Stimulated activated CD4-positive, alpha-beta T cell treated with anti-CD3 and anti-CD28 coated beads, Interleukin-2, amount 100 ng/mL, for 48 hours (primary cell): ENCODE measurements around the gene NECAB2.

Source experiments
- DNase-seq, 2 donors: peaks; one replicate each; pipeline ENCODE4 v3.0.0-alpha.2; 2020

The NECAB2 gene

DNA sequence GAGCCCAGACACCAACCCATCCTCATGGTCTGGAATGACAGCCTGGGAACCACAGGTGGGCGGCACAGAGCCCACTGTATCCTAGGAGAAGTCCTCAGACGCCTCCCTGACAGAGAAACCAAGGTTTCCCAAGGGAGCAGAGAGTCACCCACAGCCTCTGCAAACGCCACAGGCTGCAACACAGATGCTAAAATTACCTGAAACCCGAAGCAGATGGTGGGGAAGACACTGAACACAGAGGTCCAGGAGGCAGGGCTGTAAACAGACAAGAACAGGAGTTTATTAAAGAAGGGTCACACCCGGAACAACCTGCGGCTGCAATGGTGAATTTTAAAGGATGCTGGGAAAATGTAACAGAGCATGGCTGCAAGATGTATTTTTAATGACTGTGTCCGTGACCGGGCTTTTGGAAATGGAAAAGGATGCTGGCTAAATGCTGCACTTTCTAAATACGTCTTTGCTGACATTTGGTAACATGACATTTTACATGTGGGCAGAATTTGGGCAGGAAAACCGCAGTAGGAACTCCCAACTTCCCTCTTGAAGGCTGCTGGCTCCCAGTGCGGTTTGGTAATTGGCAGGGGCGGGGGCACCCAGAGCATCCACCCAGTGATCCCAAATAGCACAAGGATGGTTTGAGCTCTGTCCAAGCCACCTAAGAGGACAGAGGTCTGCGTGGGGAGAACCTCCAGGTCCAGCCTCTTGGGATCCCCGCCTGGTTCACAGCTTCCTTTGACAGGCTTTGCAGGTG, 61.4 kb downstream of the NECAB2 start:
- DNase-seq = no peak

DNA sequence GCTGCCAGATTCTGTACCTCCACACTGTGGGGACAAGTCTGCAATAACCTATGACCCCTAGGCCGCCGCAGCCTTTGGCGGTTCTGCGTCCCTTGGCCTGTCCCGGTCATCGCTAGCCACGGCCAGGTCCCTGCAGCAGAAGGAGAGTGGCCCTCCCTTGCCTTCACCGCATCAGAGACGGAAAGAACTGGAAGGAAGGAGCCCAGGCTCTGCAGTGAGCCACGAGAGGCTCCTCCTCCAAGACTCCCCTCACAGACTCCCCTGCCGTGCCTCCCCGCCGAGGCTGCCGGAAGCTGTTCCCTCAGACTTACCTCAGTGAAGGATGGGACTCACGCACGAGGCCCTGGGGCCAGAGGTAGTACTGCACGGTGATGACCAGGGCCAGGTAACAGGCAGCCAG, 63.5 kb downstream of the NECAB2 start:
- DNase-seq = no peak

DNA sequence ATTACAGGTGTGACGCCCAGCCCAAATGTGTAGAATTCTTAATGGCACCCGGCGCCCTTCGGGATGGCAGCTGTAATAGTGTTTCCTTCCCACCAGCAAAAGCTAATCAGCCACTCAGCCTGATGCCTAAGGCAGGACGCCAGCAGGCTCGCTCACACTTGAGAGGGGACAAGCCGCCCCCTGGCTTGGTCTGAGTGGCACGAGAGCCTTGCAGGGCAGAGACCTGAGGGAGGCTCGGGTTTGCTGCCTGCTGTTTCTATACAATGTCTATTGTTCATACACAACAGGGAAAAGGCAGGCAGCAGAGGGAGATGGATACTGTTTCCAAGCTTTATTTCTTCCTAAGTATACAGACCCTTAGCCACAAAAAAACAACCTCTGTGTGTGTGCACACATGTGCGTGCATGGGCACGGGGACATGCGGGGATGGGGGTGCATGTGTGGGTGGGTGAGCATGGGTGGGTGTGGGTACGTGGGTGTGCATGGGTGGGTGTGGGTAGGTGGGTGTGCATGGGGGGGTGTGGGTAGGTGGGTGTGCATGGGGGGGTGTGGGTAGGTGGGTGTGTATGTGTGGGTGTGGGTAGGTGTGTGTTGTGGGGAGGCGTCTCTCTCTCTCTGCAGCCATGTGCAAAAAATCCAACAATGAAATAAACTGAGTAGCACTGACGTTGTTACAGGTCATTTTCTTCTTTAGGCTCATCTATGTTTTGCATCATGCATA, 64.6 kb downstream of the NECAB2 start:
- DNase-seq = no peak

DNA sequence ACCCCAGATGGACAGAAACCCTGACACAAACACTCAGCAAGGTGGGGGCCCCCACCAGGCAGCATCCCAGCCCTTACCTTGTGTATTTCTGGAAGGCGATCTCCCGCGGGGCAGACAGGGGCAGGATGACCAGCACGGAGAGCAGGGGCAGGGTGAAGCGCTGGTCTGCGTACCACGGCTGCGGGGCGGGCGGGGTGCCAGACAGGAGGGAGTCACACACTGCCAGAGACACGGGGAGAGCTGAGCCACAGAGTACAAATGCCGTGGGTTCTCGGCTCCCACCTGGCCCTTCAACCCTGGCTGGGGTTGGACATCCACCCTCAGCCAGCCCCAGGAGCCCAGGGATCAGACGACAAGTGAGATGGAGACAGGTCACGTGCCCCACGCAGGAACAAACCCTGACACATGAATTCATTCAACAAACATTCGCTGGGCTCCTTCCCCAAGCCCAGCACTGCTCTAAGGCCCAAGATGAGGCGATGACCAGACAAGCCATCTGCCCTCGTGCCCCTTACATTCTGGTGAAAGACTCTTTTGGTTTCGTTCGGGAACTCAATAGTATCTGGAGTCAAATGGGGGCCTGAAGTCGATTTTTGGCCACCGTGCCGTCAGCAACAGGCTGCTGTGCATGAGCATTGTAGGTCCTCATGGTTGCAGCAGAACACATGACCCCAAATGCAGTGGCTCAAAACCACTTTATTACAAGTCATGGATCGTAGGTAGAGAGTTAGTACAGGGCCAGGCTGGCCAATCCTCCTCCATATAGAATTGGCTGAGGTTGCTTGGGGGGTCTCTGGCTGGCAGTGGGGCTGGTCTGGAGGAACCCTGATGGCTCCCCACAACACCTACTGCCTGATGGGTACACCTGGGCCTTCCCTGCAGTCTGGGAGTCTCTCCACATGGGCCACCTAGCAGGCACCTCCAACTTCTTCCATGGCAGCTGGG, 65.5 kb downstream of the NECAB2 start:
- no peak for DNase-seq

DNA sequence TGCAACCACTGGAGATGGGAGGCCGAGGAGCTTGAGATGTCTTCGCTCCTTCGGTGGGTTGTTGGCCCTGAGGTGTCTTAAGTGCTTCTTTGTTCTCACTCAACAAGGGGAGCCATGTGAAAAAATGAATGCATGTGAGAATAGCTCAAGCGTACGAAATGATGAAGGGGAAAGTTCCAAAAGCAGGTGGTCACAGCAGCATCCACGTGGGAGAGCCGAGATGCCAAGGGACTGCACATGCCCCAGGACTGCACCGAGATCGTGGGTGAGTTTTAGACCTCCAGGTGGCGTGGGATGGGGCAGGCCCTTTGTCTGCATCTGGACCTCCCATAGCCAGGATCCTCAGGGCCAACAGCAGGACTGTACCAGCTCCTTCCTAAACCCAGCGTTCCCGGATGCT, 66.5 kb downstream of the NECAB2 start:
- no peak for DNase-seq

DNA sequence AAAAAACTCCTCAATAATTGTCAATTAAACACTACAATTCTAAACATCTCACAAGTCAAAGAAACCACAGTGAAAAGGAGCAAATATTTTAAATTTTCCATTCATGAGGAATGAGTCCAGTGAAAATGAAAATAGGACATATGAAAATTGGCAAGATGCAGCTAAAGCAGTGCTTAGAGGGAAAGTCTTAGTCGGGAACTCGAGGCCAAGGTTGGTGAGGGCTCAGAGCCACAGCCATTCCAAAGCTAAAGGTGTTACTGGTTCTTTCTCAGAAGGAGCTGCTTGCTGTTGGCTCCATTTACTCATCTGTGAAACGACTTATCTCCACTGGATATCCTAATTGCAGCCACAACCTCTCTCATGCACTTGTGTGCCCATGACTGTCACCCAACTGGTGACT, 68.1 kb downstream of the NECAB2 start:
- no peak for DNase-seq

DNA sequence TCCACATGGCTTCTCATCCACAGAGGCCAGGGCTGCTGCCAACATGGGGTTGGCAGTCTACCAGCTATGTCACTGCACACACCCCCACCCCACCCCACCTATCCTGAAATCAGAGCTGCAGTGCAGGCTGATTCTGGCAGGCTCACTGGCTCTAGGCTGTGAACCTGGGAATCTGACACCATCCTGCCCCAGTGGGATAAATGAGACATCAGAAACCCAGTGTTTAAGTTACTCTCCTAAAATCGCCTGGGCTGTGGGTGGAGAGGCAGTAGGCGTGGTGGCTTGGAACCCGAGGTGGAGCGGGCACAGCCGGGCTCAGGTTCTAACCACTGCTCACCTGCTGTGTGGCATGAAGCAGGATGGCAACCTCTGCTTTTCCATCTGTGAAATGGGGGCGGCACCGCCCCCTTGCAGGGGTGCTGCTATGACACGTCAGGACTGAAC, 69.0 kb downstream of the NECAB2 start:
- DNase-seq = no peak

DNA sequence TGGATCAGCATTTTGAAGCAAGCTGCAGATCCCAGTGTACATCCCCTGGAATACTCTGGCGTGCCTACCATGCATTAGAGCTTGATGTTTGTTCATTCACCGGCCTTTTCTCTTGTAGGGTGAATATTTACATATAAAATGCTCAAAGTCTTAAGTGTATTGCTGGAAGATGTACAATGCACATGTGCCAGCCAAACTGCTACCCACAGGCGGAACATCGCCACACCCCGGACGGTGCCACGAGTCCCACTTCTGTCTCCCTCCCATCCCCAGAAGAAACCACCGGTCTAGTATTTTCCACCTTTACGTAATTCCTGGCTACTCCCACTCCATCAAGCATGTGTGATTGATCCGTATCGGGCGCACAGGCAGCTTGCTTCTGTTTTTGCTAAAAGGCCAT, 70.4 kb downstream of the NECAB2 start:
- DNase-seq = no peak

DNA sequence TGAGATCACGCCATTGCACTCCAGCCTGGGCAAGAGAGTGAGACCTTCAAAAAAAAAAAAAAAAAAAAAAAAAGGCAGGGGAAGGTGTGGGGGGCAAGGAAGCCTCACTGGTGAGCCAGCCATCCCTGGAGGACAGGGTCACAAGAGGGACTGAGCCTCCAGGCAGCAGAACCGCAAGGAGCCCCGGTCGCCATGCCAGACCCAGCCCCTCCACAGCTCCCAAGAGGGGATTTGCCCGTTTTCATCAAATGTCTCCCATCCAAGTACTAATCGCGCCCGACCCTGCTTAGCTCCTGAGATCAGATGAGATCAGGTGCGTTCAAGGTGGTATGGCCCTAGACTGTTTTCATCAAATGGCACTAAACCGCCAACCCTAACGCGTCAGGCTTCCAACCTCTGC, 71.7 kb downstream of the NECAB2 start:
- DNase-seq = no peak

DNA sequence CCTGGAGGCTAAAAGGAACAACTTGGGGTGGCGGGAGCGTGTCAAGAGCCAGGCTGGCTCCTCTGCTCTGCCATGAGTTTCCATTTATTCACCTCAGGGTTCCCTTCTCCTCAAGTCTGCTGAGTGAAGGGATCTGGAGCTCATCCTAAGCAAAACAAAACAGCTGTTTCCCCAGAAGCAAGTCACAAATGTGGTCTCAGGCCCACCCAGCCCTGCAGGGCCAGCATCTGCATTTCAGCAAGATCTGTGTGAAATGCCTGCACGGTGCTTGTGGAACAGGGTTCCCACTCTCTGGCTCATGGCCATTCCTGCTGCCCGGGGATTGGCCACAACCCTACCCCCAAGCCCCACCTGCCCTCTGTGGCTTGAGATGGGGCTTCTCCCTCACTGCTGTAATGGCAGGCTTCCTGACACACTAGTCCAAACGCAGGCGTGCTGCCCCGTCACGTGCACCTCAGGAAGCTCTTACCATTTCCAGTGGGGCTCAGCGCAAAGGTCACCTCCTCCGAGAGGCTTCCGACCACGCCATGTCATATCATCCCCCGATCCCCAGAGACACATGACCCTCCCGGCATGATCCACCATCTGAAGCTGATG, 72.3 kb downstream of the NECAB2 start:
- DNase-seq = no peak

DNA sequence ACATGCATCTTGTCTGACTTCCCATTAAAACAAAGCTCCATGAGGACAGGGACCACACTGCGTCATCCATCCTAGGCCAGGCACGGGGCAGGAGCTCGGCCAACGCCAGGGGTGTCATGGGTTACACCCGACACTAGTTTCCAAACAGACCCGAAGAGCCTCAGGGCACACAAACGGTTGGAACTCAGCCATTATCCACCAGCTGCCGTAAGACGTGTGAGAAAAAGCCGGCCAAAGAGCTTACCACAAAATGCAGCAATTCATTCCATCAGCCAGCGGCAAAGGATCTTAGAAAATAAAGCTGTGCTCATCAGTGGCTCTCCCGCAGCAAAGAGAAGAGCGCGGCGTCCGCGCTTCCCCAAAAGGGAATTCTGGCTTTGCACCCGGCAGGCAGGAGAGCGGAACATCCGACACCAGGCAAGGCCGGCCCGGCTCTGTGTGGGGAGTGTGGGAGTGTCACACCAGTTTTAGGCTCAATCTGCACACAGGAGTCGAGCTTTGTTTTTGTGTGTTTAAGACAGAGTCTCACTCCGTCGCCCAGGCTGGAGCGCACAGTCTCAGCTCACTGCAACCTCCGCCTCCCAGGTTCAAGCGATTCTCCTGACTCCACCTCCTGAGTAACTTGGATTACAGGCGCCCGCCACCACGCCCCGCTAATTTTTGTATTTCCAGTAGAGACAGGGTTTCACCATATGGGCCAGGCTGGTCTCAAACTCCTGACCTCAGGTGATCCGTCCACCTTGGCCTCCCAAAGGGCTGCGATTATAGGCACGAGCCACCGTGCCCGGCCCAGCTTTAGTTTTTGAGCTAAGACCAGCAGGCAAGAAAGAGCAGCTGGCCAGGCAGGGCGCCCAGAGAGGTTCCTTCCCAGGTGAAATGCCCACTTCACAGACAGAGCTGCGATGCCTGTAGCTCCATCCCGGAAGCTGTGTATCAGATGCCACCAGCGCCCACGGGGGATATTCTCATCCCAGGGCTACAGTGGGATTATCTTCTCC, 73.1 kb downstream of the NECAB2 start:
- no peak for DNase-seq

DNA sequence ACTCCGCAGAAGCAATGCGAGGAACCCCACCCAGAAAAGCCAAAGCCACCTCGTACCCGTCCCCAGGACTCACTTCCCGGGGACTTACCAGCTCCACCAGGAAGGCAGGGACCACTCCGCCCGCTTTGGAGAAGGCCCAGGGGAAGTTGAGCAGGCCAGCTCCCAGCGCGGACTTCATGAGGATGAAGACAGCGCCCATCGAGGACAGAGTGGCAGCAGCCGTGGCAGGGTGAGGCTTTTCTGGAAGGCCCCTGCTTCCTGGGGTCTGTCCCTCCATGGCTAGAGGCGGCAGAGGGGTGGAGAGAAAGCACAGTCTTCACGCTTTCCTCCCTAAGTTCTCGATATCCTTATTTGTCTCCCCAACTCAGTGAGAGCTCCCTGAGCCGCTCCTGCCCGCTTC, 73.8 kb downstream of the NECAB2 start:
- no peak for DNase-seq

DNA sequence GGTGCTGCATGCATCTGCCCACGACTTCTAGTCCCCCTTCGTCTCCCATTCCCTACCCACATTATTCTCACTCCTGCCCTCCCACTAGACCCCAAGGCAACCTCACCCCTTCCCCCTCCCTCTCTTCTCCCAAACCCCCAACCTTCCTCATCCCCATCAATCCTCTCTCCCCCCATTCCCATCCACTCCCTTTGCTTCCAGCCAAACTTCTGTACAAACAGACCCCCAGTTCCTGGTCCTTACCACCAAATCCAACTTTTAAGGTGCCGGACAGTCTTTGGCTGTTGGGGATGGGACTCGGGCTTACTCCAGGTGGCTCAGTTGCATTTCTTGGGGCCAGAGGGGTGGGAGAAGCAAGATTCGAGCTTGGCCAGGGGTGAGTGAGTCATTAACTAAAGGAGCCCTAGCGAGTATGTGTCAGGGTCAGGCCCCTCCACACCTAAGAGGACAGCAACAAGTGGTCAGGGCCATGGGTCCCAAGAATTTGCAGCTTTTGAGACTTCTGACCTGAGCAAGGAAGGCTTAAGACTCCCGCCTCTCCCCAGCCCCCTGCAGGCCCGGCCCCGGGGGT, 74.3 kb downstream of the NECAB2 start, which contains the start of gene SLC38A8:
SLC38A8 (minus strand) TSS at position 488 of the 571 bp plus-strand sequence. CDS start 638 bp downstream, outside the sequence.
- DNase-seq = no peak

DNA sequence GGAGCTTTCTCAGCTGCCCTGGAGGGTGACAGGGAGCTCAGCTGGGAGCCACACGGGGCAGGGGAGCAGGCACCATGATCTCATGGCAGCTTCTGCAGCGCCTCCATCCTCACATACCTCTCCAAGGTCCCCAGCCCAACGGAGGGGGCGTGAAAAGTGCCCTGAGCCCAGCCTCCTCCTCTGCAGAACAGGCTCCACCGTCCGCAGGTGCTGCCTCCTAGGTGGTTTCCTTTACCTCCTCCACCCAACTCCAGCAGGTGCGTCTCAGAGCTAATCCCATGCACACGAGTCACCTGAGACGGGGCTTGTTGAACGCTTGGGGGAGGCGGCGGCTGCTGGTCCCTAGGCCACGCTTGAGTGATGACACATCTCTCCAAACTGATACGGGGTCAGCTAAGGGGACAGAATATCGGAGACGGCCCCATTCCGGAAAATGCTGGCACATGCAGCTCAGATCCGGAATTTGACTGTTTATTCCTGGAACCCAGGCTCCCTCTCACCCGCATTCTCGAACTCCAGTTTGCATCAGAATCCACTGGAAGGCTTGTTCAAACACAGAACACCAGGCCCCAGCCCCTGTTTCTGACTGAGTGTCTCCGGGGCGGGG, 74.9 kb downstream of the NECAB2 start:
- no peak for DNase-seq

DNA sequence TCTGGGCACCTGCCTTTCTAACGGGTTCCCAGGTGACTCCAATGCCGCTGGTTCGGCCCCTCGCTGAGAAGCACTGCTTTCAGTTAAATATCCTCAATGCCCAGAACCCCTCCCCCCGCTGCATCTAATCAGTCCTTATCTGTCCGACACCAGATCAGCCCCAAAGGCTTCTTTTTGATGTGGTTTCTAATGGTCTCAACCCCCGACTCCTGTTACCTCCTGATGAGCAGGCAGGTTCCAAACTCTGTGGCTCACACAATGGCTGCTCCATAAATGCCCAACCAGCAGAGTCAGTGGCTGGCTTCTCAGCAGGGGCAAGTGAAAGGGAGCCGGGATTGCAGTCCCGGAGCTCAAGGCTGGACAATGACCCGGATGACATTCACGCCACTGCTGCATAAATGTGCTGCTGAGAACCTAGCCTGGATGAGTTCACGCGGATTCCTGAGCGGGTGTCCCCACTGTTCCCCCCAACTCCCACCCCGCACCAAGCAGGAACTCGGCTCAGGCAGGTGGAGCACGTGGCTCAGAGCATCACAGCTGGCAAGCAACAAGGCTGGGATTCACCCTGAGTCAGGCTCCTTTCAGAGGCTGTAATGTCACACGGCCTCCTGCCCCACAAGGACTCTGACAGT, 75.6 kb downstream of the NECAB2 start:
- no peak for DNase-seq

DNA sequence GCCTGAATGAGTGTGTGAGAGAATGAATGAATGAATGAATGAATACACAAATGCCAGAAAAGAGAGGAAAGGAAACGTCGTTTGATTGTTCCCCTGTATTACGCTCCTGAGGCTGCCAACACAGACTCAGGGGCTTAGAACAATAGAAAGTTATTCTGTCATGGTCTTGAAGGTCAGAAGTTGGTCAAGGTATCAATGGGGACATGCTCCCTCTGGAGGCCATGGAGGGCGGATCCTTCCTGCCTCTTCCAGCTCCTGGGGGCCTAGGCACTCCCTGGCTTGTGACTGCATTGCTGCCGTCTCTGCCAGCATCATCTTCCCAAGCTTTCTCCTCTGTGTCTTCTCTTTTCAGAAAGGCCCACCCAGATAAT, 76.1 kb downstream of the NECAB2 start:
- no peak for DNase-seq

DNA sequence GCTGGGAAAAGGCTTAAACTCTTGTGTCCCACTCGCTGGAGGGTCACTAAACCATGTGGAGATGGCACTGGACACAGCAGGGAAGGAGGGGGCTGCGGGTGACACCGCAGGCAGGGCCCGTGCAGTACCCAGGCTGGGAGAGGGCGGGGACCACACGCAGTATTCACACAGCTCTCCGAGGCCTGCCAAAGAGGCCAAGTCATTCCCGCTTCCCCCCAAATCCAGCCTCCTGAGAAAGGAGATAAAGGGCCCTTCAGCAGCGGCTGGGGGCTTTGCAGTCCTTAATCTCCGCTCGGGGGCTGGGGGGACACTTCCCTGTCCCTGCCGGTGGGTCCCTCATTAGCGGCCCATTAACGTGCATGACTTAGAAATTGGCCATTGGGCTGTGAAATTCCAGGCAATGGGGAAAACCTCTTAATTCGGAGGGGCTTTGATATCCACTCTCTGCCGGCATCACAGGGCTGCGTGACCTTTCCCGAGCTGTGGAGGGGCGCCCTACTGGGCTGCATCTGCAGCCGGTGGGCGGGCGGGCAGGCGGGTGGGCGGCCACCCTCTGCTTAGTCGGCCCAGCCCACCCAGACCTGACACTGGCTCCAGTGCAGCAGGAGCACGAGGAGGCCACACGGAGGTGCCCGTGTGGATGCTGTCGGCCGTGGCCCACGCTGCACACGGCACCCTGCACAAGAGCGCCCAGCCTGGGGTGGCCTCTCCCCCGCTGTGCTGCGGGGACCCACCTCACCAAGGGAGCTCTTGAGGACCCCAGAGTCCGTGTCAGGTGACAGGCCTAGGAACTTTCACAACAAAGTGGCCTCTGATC, 77.2 kb downstream of the NECAB2 start:
- no peak for DNase-seq

DNA sequence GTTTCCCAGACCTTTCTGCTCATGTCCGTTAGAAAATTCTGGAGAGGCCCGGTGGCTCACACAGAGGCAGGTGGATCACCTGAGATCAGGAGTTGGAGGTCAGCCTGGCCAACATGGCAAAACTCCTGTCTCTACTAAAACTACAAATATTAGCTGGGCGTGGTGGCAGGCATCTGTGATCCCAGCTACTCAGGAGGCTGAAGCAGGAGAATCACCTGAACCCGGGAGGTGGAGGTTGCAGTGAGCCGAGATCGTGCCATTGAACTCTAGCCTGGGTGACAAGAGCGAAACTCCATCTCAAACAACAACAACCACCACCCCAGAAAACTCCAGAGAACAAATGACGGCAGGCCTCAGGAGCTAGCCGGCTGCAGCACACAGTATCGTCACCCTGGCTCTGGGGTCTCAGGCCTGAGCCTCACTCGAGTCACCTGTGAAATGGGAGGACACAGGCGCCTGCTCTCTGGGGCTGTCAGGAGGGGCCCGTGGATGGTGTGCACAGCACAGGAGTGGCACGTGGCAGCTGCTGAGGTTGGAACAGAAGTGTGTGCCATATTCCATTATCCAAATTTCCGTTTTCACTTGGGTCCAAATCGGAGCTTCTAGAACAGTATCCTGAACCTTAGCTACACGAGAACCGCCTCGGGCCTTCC, 77.9 kb downstream of the NECAB2 start:
- no peak for DNase-seq

DNA sequence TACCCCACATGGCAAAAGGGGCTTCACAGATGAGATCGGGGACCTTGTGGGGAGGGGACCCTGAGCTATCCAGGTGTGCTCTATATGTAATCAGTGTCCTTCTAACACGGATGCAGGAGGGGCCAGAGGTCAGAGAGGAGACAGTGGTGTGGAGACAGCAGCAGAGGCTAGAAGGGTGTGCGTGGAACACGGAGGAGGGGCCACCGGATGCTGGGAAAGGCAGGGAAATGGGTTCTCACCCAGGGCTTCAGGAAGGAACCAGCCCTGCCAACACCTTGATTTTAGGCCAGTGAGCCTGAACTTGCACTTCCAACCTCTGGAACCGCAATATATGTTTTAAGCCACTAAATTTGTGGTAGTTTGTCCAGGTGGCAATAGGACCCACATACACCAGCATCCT, 79.2 kb downstream of the NECAB2 start:
- DNase-seq = no peak
